NCI-H1417 (cell line): Measurements from ENCODE around the gene UCHL3.
A peak's percentile ranks its signal among the peaks of the same experiment; 100 is the strongest.

Experiments
- DNase-seq, 3 experiments: peaks; one replicate each; lab custom pipeline; 2025; lab: John Stamatoyannopoulos, UW

The UCHL3 gene

DNA sequence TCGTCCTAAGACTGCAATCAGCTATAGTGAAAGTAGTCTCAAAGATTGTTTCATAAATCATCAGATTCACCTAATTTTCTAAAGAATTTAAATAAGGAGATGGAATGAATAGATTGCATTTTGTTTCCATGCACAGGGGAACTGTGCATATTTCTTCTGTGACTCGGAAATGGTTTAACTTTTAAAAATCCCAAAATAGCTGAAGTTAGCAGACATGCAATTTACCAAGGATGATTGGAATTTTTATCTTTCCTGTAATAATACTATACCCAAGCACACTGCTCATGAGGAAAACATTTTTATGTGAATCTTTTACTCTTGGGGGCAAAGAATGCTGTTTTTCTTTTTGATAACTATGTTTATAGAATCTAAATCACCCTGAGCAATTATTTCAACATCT lies 71.6 kb downstream of the UCHL3 start:
- DNase-seq: no peak

DNA sequence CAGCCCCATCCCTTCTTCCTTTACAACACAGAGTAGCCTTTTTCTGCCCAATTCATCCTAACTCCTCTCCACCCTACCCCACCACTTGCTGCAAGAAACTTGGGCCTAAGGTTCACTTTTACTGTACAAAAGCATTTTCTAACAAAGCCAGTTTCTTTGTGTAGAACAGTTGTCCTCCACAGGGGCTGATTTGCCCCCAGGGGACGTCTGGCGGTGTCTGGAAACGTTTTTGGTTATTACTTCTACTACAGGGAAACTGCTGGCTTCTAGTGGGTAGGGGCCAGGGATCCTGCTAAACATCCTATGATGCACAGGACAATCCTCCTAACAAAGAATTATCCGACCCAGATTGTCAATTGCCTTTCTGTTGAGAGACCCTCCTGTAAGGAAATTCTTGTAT lies 79.2 kb downstream of the UCHL3 start:
- no peak for DNase-seq

DNA sequence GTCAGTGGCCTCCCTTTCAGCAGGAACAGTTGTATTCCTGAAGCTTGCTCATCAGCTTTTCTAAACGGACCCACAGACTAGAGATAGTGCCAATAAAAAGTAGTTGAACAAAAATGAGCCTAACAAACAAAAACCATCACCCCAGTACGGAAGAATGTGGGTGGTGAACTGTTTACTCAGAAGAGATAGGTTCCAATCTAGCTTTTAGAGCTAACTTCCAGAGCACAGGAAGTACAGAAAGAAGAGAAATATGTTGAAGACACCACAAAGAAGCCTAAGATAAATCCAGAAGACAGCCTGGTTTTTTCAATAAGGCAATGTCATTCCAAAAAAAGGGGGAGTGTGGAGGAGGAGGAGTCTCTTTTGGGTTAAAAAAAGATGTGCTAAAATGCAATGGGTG lies 83.7 kb downstream of the UCHL3 start:
- DNase-seq: no peak

DNA sequence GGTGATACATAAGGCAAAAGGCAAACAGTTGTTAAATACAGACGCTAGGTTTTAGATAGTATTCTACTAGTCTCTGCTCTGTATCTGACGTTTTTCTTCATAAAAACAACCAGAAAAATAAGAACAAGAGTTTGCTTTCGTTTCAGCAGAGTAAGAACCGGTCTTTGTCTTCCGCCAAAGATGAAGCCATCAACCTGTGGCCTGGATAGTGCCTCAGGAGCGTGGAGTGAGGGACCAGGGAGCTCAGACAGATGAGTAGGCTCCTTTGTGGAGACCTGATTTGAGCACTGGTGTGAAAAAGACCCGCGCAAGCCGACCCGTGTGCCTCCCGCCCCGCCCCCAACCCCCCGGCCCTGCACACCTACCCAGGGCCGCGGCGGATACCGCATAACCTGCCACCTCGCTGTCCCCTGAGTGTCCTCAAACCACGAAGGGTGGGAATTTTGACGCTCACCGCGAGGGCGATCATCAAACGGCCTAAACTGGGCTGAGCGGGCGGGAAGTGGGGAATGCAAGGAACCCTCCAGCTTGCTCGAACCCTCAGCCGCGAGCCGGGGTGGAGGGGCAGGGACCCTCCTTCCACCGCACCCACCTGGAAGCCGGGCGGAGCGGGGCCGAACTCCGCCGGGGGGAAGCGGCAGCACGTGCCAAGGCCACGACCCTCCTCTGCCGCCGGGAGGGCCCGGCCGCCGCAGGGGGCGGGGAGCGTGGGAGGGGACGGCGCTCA lies 85.7 kb downstream of the UCHL3 start:
- DNase-seq: no peak

DNA sequence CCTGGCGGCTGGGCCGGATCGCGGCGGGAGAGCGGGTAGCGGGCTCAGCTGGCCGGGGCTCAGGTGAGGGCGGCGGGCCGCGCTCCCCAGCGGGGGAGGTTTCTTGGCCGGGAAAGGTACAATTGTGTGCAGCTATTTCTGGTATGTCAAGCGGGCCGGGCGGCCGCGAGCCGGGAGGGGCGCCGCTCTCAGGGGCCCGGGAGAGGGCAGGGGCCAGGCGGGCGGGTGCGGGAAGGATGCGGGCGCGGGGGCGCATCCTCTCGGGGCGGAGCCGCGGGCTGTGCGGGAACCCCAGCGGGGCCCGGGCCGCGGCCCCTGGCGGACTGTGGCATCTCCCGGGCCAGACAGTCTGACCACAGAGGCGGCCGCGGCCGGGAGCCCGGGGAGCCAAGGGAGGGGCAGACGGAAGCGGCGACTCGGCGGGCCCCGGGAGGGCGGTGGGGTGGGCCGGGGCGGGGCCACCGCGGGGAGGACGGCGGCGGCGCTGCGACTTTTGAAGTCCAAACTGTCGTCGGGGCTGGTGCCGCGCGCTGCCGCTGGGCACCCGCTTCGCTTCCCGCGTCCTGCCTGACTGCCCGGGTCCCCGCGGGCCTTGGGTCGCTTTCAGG lies 86.3 kb downstream of the UCHL3 start, which contains the start of gene LMO7:
LMO7 (plus strand) TSS at position 503 of the 608 bp plus-strand sequence. CDS start 328 bp downstream, outside the sequence.
- DNase-seq: peak; percentile 62 to 86 (median 71)

DNA sequence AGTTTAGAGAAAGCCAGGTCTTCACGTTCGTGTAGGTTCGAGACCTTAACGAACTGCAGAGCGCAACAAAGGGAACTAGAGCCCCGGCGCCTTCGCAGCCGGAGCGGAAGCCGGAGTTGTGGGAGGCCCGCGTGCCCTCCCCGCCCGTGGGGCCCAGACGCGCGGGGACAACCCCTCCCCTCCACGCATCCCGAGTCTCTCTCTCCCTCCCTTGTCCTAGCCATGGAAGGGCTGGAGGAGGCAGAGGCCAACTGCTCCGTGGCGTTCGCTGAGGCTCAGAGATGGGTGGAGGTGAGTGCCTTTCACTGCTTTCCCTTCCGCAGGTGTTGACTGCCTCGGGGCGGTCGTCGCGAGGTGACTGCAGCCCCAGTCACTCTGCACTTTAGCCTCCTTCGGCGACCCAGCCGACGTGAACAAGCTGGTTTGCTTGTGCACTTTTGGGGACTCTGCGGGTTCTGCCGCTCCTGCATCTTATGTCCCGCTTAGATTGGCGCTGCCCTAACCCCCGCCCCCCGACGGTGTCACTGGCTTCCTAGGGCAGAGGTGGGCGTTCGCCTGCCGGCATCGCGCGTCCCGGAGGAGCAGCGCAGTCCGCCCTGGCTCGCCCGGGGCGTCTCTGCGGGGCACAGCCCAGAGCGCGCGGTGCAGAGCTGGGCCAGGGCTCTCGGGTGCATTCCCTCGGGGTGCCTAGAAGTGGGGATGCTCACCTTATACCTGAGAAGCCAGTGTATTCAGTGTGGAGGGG lies 87.0 kb downstream of the UCHL3 start:
- DNase-seq: peak; percentile 62 to 87 (median 86)

DNA sequence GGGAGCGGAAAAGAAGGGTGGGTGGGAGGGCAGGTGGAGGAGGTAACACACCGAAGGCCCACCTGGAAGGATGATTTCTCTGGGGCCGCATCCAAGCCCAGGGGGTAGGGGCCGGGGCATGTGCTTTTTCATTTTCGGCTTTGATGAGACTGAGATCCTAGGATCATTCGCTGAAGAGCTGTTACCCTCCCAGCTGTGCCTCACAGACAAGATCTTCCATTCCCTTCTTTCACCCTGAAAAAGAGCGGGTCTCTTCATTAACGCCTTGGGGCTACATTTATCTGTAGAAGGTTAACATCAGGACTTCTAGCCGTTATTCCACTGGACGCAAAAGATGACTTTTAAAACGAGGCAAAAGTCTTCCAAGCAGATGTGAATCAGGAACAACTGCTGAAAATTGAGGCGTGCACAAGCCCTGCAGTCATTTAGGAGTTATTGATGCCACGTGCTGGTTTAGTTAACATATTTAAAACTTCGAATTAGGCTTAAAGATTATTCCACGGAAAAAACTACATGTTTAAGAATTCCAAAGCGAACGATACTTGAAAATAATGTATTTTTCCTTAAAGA lies 87.7 kb downstream of the UCHL3 start:
- peak in 2 of 3 experiments; percentile 42 to 47 for DNase-seq

DNA sequence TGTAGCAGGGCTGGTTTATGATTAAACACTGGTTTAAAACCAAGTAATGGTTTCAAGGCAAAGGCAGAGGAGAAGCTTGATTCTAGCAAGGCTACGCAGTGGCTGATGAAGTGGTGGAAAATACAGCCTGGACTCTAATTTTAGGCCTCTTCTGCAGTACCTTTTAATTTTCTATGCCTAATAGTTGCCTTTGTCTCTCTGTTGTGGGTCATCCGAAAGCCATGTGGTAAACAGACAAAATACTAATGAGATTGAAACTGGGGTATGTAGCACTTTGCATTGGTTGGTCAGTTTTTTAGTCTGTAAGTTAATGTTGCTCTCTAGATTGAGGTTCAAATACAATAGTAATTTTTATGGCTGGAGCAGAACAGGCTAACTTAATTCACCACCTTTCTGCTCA lies 89.9 kb downstream of the UCHL3 start:
- no peak for DNase-seq

DNA sequence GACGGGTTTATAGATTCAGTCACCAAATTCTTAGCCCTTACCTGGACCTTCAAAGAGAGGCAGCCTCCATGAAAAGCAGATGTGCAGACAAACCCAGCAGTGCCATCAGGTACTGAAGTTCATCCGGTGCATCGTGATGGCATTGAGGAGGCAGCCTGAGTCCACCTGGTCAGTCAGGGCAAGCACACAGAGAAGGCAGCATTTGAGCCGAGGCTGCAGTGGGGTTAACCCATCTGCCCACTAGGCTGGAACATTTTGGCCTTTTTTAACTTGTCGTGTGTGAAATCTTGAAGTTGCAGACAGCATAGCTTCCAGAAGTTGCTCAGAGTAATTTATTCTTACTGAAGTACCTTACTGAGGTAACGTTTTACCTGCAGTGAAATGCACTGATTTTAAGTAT lies 91.4 kb downstream of the UCHL3 start:
- DNase-seq: no peak

DNA sequence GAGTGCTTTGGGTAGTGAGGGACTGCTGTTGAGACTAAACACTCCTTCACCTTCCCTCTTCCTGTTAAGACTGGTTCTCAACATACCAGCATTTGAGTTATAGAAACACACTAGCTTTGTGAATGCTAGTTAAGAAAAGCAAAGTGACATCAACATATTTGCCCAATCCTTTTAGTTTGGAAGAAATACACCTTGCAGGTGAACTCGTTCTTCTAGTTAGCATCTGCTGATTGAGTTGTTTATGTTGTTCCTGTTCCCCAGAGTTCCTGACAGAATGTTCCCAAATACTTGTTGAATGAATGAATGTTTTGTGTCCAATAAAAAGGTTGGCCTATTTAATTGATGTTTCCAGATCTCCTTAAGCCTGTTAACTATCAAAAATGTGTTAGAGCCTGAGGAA lies 93.6 kb downstream of the UCHL3 start:
- DNase-seq: no peak

DNA sequence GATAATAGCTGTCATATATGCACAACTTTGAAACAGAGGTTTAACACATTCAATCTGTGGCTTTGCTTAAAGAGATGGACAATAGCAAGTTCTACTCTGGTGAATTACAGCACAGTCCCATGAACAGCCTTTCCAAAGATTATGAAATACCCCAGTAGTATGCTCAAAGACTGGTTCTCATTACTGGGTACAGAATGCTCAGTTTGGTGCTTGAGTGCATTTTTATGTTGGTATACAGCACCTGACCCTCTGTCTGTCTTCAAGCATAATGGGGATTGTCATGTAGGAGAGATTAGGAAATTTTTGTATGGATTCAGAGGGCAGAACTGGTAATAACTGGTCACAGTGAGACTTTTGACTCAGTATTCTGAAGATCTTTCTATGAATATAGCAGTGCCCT lies 94.1 kb downstream of the UCHL3 start:
- DNase-seq: no peak

DNA sequence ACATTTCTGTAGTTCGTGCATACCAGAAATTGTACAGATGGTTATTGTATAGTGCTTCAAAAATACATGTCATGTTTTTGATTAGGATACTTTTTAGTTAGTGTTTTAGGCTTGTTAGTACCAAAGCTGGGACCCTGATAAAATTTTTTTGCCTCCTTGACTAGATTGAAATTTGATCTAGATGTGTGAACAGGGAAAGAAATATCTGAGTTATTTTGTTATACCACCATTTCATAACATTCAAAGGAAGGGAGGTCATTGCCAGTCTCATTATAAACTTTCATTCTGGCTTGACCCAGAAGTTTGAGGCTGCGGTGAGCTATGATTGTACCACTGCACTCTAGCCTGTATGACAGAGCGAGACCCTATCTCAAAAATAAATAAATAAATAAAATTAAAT lies 95.5 kb downstream of the UCHL3 start:
- no peak for DNase-seq

DNA sequence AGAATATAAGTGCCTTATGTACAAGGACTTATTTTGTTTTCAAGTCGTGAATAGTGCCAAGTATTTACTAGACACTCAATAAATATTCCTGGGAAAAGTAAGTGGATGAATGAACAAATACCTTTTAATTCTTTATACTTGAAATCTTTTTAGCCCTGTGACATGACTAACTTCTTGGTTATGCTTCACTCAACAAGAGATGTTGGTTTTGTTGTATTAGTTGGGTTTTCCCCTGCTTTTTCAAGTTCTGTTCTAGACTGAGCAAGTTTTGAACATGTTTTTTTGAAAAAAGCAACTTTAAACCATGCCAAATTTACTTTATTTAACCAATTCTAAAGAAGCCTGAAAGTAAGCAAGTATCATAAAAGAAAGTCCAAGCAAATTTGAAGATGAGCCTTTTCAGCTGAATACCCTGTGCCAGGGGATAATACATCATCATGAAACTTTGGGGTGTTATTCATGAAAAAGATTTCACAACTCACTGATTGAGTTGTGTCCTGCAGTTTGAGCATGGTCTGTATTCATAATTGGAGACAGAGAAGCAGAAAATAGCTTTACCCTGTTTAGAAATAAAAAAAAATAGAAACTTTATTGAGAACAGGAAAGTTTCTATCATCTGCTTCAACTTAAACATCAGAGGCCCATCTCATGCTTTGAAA lies 97.7 kb downstream of the UCHL3 start:
- DNase-seq: no peak

DNA sequence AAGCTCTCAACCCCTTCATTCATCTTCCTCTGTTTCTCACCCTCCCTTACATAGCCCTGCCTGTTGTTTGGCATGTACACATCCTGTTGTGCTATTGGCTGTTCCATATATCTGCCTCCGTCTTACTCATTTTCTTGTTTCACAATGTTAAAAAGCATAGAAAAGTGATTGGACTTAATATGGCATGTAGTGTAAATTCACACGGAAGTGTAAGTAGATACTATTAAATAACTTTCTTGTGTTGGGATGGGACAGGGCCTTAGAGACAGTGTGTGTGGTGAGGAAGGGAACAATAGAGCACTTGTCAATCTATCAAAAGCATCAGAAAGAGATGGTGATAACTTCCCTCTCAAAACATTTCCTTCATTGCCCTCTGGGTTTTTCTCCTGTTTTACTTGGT lies 98.9 kb downstream of the UCHL3 start:
- no peak for DNase-seq

DNA sequence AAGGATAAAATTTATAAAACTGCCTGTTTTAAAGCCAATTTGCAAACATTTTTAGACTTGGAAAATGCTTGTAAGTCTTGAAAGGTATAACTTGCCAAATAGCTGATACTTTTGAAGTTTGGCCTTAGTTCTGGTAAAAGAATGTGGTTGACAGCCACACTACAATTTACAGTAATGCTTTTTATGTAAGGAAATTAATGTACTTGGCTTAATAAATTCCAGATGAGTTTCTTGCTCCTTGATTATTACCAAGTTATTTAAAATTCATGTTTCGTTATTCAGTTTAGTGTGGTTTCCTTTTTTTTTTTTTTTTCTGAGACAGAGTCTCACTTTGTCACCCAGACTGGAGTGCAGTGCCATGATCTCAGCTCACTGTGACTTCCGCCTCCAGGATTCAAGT lies 101.4 kb downstream of the UCHL3 start:
- no peak for DNase-seq

DNA sequence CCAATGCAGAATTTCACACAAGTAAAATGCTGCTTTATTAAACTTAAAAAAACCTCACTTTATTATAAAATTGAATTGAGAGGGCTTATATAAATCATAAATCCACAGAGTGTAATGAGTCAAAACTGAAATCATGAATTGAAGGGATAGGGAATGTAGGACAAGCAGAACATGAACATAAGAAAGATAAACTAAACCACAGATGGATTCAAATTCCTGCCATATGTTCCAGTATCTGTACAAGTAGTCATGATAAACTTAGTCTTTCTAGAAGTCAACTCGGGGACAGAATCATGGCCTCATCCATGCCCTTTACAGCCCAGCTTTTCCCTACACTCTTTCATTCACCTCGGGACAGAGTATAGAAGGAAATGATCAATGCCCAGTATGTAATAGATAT lies 103.1 kb downstream of the UCHL3 start:
- DNase-seq: no peak
